ENCODE data around the gene SFSWAP. TPM values are rescaled to one million over a fixed set of nuclear protein-coding genes. Genes with fewer than 3 reads are reported as not detected.

The SFSWAP gene
- total RNA-seq, 1 experiment from 2014 or later = 19.6 TPM

- no peak for DNase-seq (ENCODE audit: low read depth)
Measured at GRCh38 chr12:131833288-131833895, 122.5 kb downstream of the SFSWAP start.

- peak; percentile 22 for DNase-seq (ENCODE audit: low read depth)
Measured at GRCh38 chr12:131833896-131834641, 123.2 kb downstream of the SFSWAP start.

- no peak for DNase-seq (ENCODE audit: low read depth)
Measured at GRCh38 chr12:131834798-131835615, 124.1 kb downstream of the SFSWAP start.

GRCh38 chr12:131835616-131836171 is 124.8 kb downstream of the SFSWAP start:
- DNase-seq (ENCODE audit: low read depth) = no peak

GRCh38 chr12:131836193-131836592 is 125.3 kb downstream of the SFSWAP start:
- DNase-seq (ENCODE audit: low read depth) = no peak

GRCh38 chr12:131836714-131837397 is 126.0 kb downstream of the SFSWAP start:
- no peak for DNase-seq (ENCODE audit: low read depth)

- no peak for DNase-seq (ENCODE audit: low read depth)
Measured at GRCh38 chr12:131840643-131841416, 129.9 kb downstream of the SFSWAP start.

GRCh38 chr12:131841547-131841946 is 130.7 kb downstream of the SFSWAP start:
- DNase-seq (ENCODE audit: low read depth) = no peak

- no peak for DNase-seq (ENCODE audit: low read depth)
Measured at GRCh38 chr12:131842169-131842568, 131.3 kb downstream of the SFSWAP start.

- no peak for DNase-seq (ENCODE audit: low read depth)
Measured at GRCh38 chr12:131843527-131843926, 132.6 kb downstream of the SFSWAP start.

GRCh38 chr12:131844140-131844539 is 133.2 kb downstream of the SFSWAP start:
- DNase-seq (ENCODE audit: low read depth) = no peak

GRCh38 chr12:131844656-131845055 is 133.8 kb downstream of the SFSWAP start:
- no peak for DNase-seq (ENCODE audit: low read depth)

- DNase-seq (ENCODE audit: low read depth) = no peak
Measured at GRCh38 chr12:131845121-131845520, 134.2 kb downstream of the SFSWAP start.

GRCh38 chr12:131847456-131847855 is 136.6 kb downstream of the SFSWAP start:
- DNase-seq (ENCODE audit: low read depth) = no peak

GRCh38 chr12:131848753-131849152 is 137.9 kb downstream of the SFSWAP start:
- no peak for DNase-seq (ENCODE audit: low read depth)

Other genes with a start within 250 kb of the SFSWAP start
- gene MMP17, start 117.3 kb downstream of the SFSWAP start, total RNA-seq (2014; rRNA removed; shearing (Covaris generic)) = 48.7 and 50.9 TPM in 2 replicates
- 3.0 and 4.2 TPM in 2 replicates for gene ULK1, start 183.5 kb downstream of the SFSWAP start, total RNA-seq (2014; rRNA removed; shearing (Covaris generic))
- 9.5 and 10.8 TPM in 2 replicates for gene PUS1, start 218.2 kb downstream of the SFSWAP start, total RNA-seq (2014; rRNA removed; shearing (Covaris generic))
- gene EP400, start 238.9 kb downstream of the SFSWAP start, total RNA-seq (2014; rRNA removed; shearing (Covaris generic)) = 3.7 TPM in 2 replicates

Measured in RPMI7951 (cell line).